Keratinocyte (primary cell): ENCODE measurements around the gene IL1RAPL2. TPM values are rescaled to one million over a fixed set of nuclear protein-coding genes. Genes with fewer than 3 reads are reported as not detected.

Source experiments
- DNase-seq: peaks from one replicate; pipeline ENCODE4 v3.0.0-alpha.2; 2011; ENCODE audit warnings: low read depth, missing footprints, low spot score
- FAIRE-seq: peaks from 2 replicates; lab custom pipeline; 2011; peaks lifted over from hg19 to GRCh38; lab: Jason Lieb, UNC
- H2AFZ ChIP-seq: 2 replicates; pipeline ENCODE4 v1.6.0; 2012; ENCODE audit warnings: low read length, control low read depth, inconsistent platforms; ENCODE audit not compliant: control insufficient read depth
- H3K27ac ChIP-seq: 2 replicates; pipeline ENCODE4 v1.5.1; 2011; ENCODE audit warnings: low read length; ENCODE audit not compliant: control insufficient read depth, insufficient read depth
- H3K27me3 ChIP-seq: 3 replicates; pipeline ENCODE4 v1.6.0; 2011; ENCODE audit warnings: low read length; ENCODE audit not compliant: control insufficient read depth, insufficient read depth; ENCODE audit errors: extremely low read depth
- H3K36me3 ChIP-seq, 2 experiments: 2 replicates in 1 of 2; 3 replicates in 1 of 2; pipeline ENCODE4 v1.5.1; 2011; ENCODE audit warnings: low read length in 2 of 2, mild to moderate bottlenecking in 1 of 2; ENCODE audit not compliant: control insufficient read depth in 2 of 2, insufficient read depth in 2 of 2; ENCODE audit errors: extremely low read depth in 1 of 2
- H3K4me1 ChIP-seq: 3 replicates; pipeline ENCODE4 v1.5.1; 2011; ENCODE audit warnings: low read length; ENCODE audit not compliant: control insufficient read depth, insufficient read depth; ENCODE audit errors: extremely low read depth
- H3K4me2 ChIP-seq: 3 replicates; pipeline ENCODE4 v1.6.0; 2011; ENCODE audit warnings: low read depth, low read length; ENCODE audit not compliant: control insufficient read depth, insufficient read depth; ENCODE audit errors: extremely low read depth
- H3K4me3 ChIP-seq, 3 experiments: fragments of 200-600 bp in 1 of 3; sonication (generic) in 1 of 3; 2 replicates in 2 of 3; 3 replicates in 1 of 3; pipeline ENCODE4 v1.5.1; 2011 to 2016; ENCODE audit warnings: low read length in 3 of 3, mild to moderate bottlenecking in 3 of 3, control low read depth in 2 of 3, inconsistent platforms in 1 of 3, low read depth in 1 of 3, mixed read lengths in 1 of 3, mixed run types in 1 of 3, moderate library complexity in 1 of 3; ENCODE audit not compliant: control insufficient read depth in 2 of 3, insufficient read depth in 2 of 3; ENCODE audit errors: extremely low read depth in 1 of 3
- H3K79me2 ChIP-seq: 2 replicates; pipeline ENCODE4 v1.6.0; 2012; ENCODE audit warnings: low read length; ENCODE audit not compliant: control insufficient read depth, insufficient read depth
- H3K9ac ChIP-seq: 3 replicates; pipeline ENCODE4 v1.6.0; 2011; ENCODE audit warnings: low read length; ENCODE audit not compliant: control insufficient read depth, insufficient read depth; ENCODE audit errors: extremely low read depth
- H3K9me1 ChIP-seq: 3 replicates; pipeline ENCODE4 v1.6.0; 2011; ENCODE audit warnings: low read length; ENCODE audit not compliant: control insufficient read depth, insufficient read depth; ENCODE audit errors: extremely low read depth
- H3K9me3 ChIP-seq: 2 replicates; pipeline ENCODE4 v1.5.1; 2012; ENCODE audit warnings: low read depth, low read length; ENCODE audit not compliant: control insufficient read depth
- H4K20me1 ChIP-seq: 3 replicates; pipeline ENCODE4 v1.6.0; 2011; ENCODE audit warnings: low read length; ENCODE audit not compliant: control insufficient read depth, insufficient read depth; ENCODE audit errors: extremely low read depth
- CTCF ChIP-seq, 3 experiments: IDR thresholded peaks in 1 of 3; conservative IDR thresholded peaks in 1 of 3; optimal IDR thresholded peaks in 1 of 3; 2 replicates in 2 of 3; 3 replicates in 1 of 3; pipeline versions ENCODE3 to v1.5.1; 2011; ENCODE audit warnings: low read length in 3 of 3, mild to moderate bottlenecking in 3 of 3, moderate library complexity in 2 of 3, control low read depth in 1 of 3, inconsistent platforms in 1 of 3; ENCODE audit not compliant: insufficient read depth in 2 of 3; ENCODE audit errors: extremely low read depth in 1 of 3
- EZH2 ChIP-seq: IDR thresholded peaks from one replicate; pipeline ENCODE4 v1.6.1; 2012; ENCODE audit warnings: inconsistent platforms, mild to moderate bottlenecking, low read length, moderate library complexity
- dilution Hi-C: fragments of 300-500 bp; cut with MboI; formaldehyde crosslinking; loops from one replicate; pipeline ENCODE4 v1.7.0; 2020; ENCODE audit warnings: low sequenced_read_pairs; ENCODE audit not compliant: extremely low pct_ligation_motif_present
- polyA plus RNA-seq, 5 experiments: library from polyadenylated mRNA; depleted of rRNA in 3 of 5; stranded (reverse) in 3 of 5; stranded (forward) in 1 of 5; unstranded in 1 of 5; fragments of >200 nt; gene quantifications; 1 replicate in 1 of 5; 2 replicates in 3 of 5; 3 replicates in 1 of 5; pipeline versions ENCODE4 v1.2.1 to v1.2.3, GENCODE V29; 2011 to 2012; ENCODE audit warnings: missing spikeins in 2 of 5, low read depth in 1 of 5, low replicate concordance in 1 of 5

Gene IL1RAPL2
- polyA plus RNA-seq, 1 donor (not counting 4 experiments of a cell fraction or from before 2014, with no cell fraction given): 0.24 TPM

GRCh38 chrX:104745152-104745551 is 179.2 kb downstream of the IL1RAPL2 start:
- dilution Hi-C loops: no loop called here
- no peaks in the 10 kb centered on the region for H3K36me3 ChIP-seq
- H3K27me3 ChIP-seq: peaks cover 3% of the 10 kb centered on the region
- no peak overlapping the region for H3K9ac ChIP-seq
- no peak overlapping the region for H3K4me3 ChIP-seq
- TF ChIP-seq CTCF (optimal IDR thresholded peaks at IDR 0.05 in 1 of 3, IDR thresholded peaks at IDR 0.05 in 1 of 3, conservative IDR thresholded peaks at IDR 0.05 in 1 of 3; ENCODE audit: extremely low read depth in 1 of 3, insufficient read depth in 2 of 3, low read length in 3 of 3): no peak
- no peak for TF ChIP-seq EZH2
- DNase-seq: no peak
- no peaks in the 10 kb centered on the region for H3K9me1 ChIP-seq
- no peaks in the 10 kb centered on the region for H4K20me1 ChIP-seq
- no peak overlapping the region for H2AFZ ChIP-seq
- no peaks in the 10 kb centered on the region for H3K9me3 ChIP-seq
- FAIRE-seq: no peak
- H3K4me1 ChIP-seq: no peaks in the 10 kb centered on the region
- no peaks in the 10 kb centered on the region for H3K79me2 ChIP-seq
- no peak overlapping the region for H3K4me2 ChIP-seq
- H3K27ac ChIP-seq: no peak overlapping the region

- Histone ChIP-seq H3K36me3 (no peaks in the 10 kb centered on the region), H4K20me1 (no peaks in the 10 kb centered on the region), H3K4me2 (no peak overlapping the region), H3K4me1 (no peaks in the 10 kb centered on the region), H3K4me3 (no peak overlapping the region), H3K79me2 (no peaks in the 10 kb centered on the region), H3K9me1 (no peaks in the 10 kb centered on the region), H3K9me3 (no peaks in the 10 kb centered on the region), H3K27me3 (no peaks in the 10 kb centered on the region), H2AFZ (no peak overlapping the region), H3K27ac (no peak overlapping the region), H3K9ac (no peak overlapping the region)
- TF ChIP-seq EZH2 (no peak), CTCF (optimal IDR thresholded peaks at IDR 0.05 in 1 of 3, IDR thresholded peaks at IDR 0.05 in 1 of 3, conservative IDR thresholded peaks at IDR 0.05 in 1 of 3; ENCODE audit: extremely low read depth in 1 of 3, insufficient read depth in 2 of 3, low read length in 3 of 3) (no peak)
- FAIRE-seq (no peak), DNase-seq (no peak)
- dilution Hi-C loops: no loop called here
Measured at GRCh38 chrX:104749951-104750610, 184.1 kb downstream of the IL1RAPL2 start.
